Cardiac ventricle fibroblast (primary cell): ENCODE results near the gene STK35. TPM values are rescaled to one million over a fixed set of nuclear protein-coding genes. Genes with fewer than 3 reads are reported as not detected.

Experiments
- total RNA-seq: library from RNA; depleted of rRNA; stranded (reverse); fragments of >200 nt; gene quantifications from 2 replicates; pipeline ENCODE4 v1.2.3, GENCODE V29; 2015

The STK35 gene
- total RNA-seq, result 7.7 and 8.1 TPM in 2 replicates

DNA sequence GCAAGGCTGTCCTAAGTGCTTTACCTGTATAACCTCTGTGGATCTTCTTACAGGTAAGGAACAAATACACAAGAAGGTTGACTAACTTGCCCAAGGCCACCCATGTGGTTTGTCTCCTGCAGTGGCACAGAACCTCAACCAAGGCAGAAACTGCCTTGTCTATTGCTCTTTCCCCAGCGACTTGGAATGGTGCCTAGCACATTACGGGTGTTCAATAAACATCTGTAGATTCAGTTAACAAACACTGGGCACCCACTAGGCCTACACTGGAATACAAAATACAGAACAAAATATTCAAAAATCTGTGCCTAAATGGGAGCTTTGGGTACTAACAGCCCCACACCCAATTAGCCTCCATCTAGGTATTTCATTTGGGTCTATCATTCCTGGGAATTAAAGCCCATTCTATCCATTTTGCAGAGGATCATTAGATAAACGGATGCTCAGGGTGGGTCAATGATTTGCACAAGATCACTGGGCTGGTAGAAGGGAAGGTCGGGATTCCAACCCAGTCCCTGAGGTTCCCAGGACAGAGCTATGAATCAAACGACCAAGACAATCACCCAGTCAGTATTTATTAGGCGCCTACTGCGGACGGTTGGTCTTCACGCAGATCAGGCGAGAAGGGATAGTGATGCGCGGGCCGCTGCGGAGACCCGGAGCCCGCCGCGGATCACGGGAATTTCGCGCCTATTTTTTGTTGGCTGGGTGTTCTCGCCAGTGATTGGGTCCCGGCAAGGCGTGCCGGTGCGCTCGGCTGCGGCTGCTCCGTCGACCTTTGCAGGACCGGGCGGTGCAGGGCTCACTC, at the start of gene STK35:
Gene STK35 (plus strand): TSS at position 771 of the 808 bp plus-strand sequence. CDS start 55 bp downstream, outside the sequence.

Other genes with a start within 250 kb of the STK35 start
- gene SIRPA, start 206.4 kb upstream of the STK35 start, total RNA-seq, result 21.2 and 21.4 TPM in 2 replicates
- not detected in 2 replicates for gene PDYN, start 107.8 kb upstream of the STK35 start, total RNA-seq
- not detected in 2 replicates for gene TGM3, start 194.2 kb downstream of the STK35 start, total RNA-seq